Stimulated activated naive B cell treated with anti-CD40 and anti-IgM and Interleukin-4, amounts not matched to agents 10 μg/mL and 1 μg/mL and 100 μg/mL, for 72 hours (primary cell): ENCODE results near the gene FSTL3.
A peak's percentile ranks its signal among the peaks of the same experiment; 100 is the strongest.
"Not testable (repeated sequence)": the region's sequence is repeated elsewhere in the genome, so short reads cannot be mapped to it uniquely, and the experiment has no call there.

Experiments
- ATAC-seq, 2 donors: fragments of 150-1000 bp; cut with Tn5 transposase; replicated peaks; 2 replicates each; pipeline ENCODE4 v1.10.0; 2021; ENCODE audit warnings: moderate library complexity in 1 of 2
- DNase-seq: peaks from one replicate; pipeline ENCODE4 v3.0.0; 2021
- H3K27ac Mint-ChIP-seq: one replicate; pipeline ENCODE4 v1.8.0; 2022; ENCODE audit warnings: mild to moderate bottlenecking, mixed read lengths
- H3K27me3 Mint-ChIP-seq, 2 donors: one replicate each; pipeline ENCODE4 v1.8.0; 2022; ENCODE audit warnings: mixed read lengths in 2 of 2
- H3K36me3 Mint-ChIP-seq, 2 donors: one replicate each; pipeline ENCODE4 v1.8.0; 2022; ENCODE audit warnings: mixed read lengths in 2 of 2, mild to moderate bottlenecking in 1 of 2
- H3K4me1 Mint-ChIP-seq, 2 donors: one replicate each; pipeline ENCODE4 v1.8.0; 2022; ENCODE audit warnings: mixed read lengths in 2 of 2, mild to moderate bottlenecking in 1 of 2
- H3K4me3 Mint-ChIP-seq, 2 donors: one replicate each; pipeline ENCODE4 v1.8.0; 2022; ENCODE audit warnings: mild to moderate bottlenecking in 2 of 2, mixed read lengths in 2 of 2, moderate library complexity in 1 of 2
- H3K9me3 Mint-ChIP-seq, 2 donors: one replicate each; pipeline ENCODE4 v1.8.0; 2022; ENCODE audit warnings: mixed read lengths in 2 of 2, mild to moderate bottlenecking in 1 of 2

Gene FSTL3

DNA sequence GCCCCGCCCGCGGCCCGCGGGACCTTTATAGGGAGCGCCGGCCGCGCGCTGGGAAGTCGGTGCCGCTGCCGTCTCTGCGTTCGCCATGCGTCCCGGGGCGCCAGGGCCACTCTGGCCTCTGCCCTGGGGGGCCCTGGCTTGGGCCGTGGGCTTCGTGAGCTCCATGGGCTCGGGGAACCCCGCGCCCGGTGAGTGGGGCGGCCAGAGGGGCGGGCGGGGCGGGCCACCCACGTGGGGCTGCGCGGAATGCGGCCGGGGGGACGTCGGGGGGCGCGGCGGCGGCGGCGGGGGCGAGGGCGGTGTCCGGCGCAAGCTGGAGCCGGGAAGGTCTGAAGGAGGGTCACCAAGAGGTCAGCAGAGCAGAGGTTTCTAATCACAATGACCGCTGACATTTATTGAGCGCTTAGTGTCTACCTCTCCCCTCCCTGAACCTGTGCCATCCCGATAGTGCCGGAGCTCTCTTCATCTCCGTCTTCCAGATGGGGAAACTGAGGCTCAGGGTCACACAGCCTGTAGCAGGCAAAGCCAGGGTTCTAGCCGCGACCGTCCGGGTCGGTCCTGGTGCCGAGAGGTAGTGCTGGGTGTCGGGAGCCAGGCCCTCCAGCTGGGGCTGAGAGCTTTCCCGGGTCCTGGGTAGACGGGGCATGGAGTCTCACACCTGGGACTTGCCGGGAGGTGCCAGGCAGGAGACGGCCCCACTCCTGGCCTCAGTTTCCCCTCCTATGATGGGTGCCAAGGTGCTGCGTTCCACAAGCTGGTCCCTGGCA lies at the start of gene FSTL3:
Gene FSTL3 (plus strand): TSS at position 54 of the 767 bp plus-strand sequence. CDS start 32 bp downstream, at position 86.
- peaks cover 1 to 3% of the 10 kb centered on the region in 2 donors for H3K36me3 Mint-ChIP-seq
- no peaks in the 10 kb centered on the region for H3K9me3 Mint-ChIP-seq
- H3K27ac Mint-ChIP-seq: peak within 1 kb of the TSS; percentile 21
- DNase-seq: no peak
- ATAC-seq: no peak
- peak within 1 kb of the TSS in 1 of 2 donors; percentile 30 for H3K4me3 Mint-ChIP-seq
- H3K4me1 Mint-ChIP-seq: peaks cover 15 to 18% of the 10 kb centered on the region in 2 donors
- peaks cover 13 to 22% of the 10 kb centered on the region in 2 donors for H3K27me3 Mint-ChIP-seq

DNA sequence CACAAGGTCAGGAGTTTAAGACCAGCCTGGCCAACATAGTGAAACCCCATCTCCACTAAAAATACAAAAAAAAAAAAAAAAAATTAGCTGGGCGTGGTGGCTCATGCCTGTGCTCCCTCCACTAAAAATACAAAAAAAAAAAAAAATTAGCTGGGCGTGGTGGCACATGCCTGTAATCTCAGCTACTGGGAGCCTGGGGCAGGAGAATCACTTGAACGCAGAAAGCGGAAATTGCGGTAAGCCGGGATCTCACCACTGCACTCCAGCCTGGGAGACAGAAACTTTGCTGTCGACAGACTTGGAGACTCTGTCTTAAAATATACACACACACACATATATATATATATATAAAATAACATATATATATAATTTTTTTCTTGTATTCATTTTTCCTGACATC lies 49.6 kb upstream of the FSTL3 start:
- ATAC-seq, H3K4me3 Mint-ChIP-seq, H3K27ac Mint-ChIP-seq, H3K27me3 Mint-ChIP-seq, H3K9me3 Mint-ChIP-seq, DNase-seq: not testable (repeated sequence)
- H3K36me3 Mint-ChIP-seq: peaks cover 32 to 47% of the 10 kb centered on the region in 2 donors
- peaks cover 14 to 22% of the 10 kb centered on the region in 2 donors for H3K4me1 Mint-ChIP-seq

DNA sequence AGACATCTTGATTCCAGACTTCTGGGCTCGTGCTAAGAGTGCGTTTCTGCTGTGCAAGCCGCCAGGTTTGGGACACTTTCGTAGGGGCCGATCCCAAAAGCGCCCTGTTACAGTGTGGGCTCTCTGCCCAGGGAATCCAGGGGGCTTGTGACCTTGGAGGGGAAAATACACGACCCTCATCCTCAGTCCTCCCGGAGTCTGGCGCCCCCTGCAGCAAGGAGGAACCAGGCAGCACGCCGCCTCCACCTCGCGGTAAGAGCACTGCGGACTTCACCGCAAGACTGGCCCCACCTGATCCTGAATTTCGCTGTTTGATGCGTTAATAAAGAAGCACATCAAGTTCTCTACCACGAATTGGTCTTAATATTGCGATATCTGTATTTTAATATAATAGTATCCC lies 48.0 kb upstream of the FSTL3 start:
- Mint-ChIP-seq H3K36me3 (peaks cover 32 to 49% of the 10 kb centered on the region in 2 donors), H3K4me3 (no peak overlapping the region)

DNA sequence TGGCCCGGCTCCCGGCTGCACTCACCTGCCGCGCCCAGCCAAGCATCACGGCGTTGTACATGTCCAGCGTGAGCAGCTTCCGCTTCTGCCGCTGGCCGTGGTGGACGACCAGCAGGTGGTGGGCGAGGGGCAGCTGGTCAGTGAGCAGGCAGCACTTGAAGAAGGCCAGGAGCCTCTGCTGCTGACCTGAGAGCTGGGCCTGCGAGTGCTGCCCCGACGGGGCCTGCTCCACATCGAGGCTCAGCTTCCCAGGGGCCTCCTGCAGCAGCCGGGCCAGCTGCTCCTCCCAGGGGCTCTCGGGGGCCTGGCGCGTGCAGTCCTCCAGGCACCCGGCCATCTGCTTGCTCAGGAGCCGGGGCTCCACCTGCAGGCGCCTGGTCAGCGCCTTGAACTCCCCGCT lies 46.7 kb upstream of the FSTL3 start:
- Mint-ChIP-seq H3K36me3 (peaks cover 32 to 40% of the 10 kb centered on the region in 2 donors), H3K4me1 (peaks cover 28 to 43% of the 10 kb centered on the region in 2 donors)
- not testable (repeated sequence) for H3K4me3 Mint-ChIP-seq, H3K27me3 Mint-ChIP-seq, H3K9me3 Mint-ChIP-seq, H3K27ac Mint-ChIP-seq, ATAC-seq, DNase-seq

More for the DNA sequence above, 48.0 kb upstream of the FSTL3 start:
- peaks cover 21 to 31% of the 10 kb centered on the region in 2 donors for H3K4me1 Mint-ChIP-seq
- DNase-seq (no peak), ATAC-seq (no peak)
- no peaks in the 10 kb centered on the region for H3K9me3 Mint-ChIP-seq
- no peak overlapping the region for H3K27ac Mint-ChIP-seq
- no peaks in the 10 kb centered on the region for H3K27me3 Mint-ChIP-seq

DNA sequence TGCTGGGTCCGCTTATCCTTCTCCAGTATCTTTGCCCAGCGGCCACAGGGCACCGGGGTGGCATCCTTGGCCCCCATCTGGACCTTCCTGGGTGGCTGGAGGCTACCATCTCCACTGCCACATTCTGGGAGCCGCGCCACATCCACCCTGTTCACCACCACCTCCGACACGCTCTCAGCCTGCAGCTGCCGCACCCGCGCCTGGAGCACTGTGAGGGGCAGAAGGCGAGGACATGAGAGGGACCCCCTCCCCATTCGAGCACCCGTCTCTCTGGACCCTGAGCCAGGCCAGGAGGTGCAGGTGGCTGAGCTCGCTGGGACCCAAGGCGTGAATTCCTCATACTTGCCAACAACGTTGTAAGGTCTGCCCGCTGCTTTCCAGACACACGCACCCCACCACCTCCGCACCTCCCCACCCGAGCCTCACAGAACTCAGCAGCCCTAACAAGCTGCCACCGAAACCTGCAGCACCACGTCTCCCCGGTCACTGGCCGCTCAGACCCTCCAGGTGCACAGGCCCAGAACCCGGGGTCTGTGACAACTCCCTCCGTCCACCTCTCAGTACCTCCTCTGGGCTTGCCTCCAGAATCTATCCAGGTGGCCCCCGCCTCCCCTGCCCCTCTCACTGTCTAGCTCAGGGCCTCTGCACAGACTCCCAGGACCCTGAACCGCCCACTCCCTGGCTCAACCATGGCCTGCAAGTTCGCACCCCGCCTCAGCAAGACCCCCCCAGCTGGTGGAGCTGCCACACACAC lies 46.1 kb upstream of the FSTL3 start:
- Mint-ChIP-seq H3K4me1 (peaks cover 28 to 43% of the 10 kb centered on the region in 2 donors), H3K27ac (no peak overlapping the region), H3K4me3 (no peak overlapping the region), H3K36me3 (peaks cover 32 to 39% of the 10 kb centered on the region in 2 donors), H3K27me3 (no peaks in the 10 kb centered on the region), H3K9me3 (no peaks in the 10 kb centered on the region)
- ATAC-seq: no peak
- DNase-seq: no peak

DNA sequence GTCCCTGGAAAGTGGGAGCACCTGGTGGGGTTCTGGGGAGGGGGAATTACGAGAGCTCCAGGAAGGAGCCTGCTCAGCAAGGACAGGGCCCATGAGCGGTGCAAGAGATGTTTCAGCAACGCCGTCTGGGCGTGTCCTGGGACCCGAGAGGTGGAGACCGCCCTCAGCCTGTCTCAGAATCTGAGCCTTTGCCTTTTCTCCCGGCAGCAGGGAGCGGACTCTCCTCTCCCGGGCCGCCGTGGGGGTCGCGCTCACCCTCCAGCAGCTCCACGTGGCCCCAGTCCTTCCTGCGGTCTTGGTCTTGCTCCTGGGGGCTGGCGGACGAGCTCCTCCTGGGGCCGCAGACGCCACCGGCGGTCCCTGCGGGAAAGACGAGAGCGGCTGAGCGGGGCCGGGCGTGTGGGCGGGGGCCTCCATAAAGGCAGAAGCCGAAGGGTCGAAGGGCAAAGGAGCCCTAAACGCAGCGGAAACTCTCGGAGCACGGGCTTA lies 43.6 kb upstream of the FSTL3 start:
- Mint-ChIP-seq H3K27me3 (no peaks in the 10 kb centered on the region), H3K4me1 (peaks cover 35 to 43% of the 10 kb centered on the region in 2 donors)
- peak; percentile 33 to 44 for ATAC-seq

DNA sequence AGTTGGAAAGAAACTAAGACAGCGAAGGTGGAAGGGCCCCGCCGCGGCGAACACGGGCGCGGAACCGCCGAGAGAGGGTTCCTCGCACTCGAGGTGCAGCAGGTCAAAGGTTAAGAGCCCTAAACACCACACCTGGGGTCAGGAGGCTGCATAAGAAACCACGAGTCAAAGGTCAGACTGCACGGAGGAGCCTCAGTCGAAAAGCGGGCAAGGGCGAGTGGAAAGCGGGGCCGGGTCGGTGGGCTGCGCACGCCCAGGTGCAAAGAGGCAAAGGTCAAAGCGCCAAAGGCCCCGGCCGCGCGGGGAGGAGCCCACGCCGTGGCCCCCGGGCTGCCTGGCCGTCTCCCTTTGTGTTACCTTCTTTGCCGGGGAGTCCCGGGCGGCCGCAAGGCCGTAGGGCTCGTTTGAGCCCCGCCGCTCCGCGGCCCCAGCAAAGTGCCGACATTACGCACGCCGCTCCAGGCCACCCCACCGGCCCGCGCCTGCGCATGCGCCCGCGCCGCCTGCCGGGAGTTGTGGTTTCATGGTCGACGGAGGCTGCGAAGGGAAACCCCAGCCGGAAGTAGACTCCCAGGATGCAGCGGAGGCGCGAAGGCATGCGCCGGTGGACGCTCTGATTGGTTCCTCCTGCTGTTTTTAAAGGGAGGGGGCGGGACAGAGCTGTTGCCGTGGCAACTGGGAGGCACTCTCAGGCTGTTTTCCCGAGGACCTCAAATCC lies 43.0 kb upstream of the FSTL3 start, which contains the start of gene POLRMT:
Gene POLRMT (minus strand): TSS at position 470 of the 718 bp plus-strand sequence. CDS start 25 bp downstream, at position 445.
- H3K9me3 Mint-ChIP-seq: no peaks in the 10 kb centered on the region
- H3K4me1 Mint-ChIP-seq: peaks cover 36 to 43% of the 10 kb centered on the region in 2 donors

More for the DNA sequence above, 43.6 kb upstream of the FSTL3 start:
- H3K4me3 Mint-ChIP-seq: peak overlapping the region; percentile 95 to 99
- H3K36me3 Mint-ChIP-seq: peaks cover 23 to 29% of the 10 kb centered on the region in 2 donors
- no peaks in the 10 kb centered on the region for H3K9me3 Mint-ChIP-seq
- DNase-seq: peak; percentile 37
- H3K27ac Mint-ChIP-seq: peak overlapping the region; percentile 98

DNA sequence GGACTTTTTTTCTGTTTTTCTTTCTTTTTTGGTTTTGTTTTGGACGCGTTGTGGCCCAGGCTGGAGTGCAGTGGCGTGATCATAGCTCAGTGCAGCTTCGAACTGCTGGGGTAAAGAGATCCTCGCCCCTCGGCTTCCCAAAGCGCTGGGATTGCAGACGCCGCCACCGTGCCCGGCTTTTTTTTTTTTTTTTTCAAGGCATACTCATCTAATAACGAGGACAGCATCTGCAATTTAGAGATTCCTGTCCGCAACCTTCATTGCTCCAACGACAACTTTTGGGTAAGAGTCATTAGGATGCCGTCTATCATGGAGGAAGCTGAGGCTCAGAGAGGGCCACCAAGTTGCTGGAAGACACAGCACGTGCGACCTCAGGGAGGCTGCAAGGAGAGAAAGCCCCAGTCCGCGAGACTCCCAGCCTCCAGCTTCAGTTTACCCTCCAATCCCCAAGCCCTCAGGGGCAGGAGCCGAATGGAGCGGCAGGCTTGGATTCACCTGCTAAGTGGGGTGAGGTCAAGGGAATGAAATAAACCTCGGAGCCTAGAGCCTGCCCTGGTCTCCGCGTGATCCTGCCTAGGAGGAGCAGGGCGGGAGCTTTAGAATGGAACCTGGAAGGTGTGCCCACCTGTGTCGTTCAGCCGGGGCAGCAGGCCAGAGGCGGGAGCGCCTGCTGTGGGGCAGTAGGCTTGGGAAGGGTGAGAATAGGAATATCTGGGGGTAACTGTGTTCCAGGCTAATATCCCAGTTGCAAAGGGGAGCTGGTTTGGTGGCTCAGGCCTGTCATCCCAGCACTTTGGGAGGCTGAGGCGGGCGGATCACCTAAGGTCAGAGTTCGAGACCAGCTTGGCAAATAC lies 42.2 kb upstream of the FSTL3 start:
- no peak for DNase-seq
- Mint-ChIP-seq H3K27ac (peak overlapping the region; percentile 98), H3K27me3 (no peaks in the 10 kb centered on the region), H3K4me3 (peak overlapping the region; percentile 95 to 99), H3K36me3 (peaks cover 15 to 18% of the 10 kb centered on the region in 2 donors), H3K4me1 (peaks cover 33 to 43% of the 10 kb centered on the region in 2 donors), H3K9me3 (no peaks in the 10 kb centered on the region)
- ATAC-seq: peak in 1 of 2 donors; percentile 3

More for the DNA sequence above, 43.0 kb upstream of the FSTL3 start, which contains the start of gene POLRMT:
- Mint-ChIP-seq H3K36me3 (peaks cover 22 to 26% of the 10 kb centered on the region in 2 donors), H3K4me3 (peak within 1 kb of the TSS; percentile 95 to 99), H3K27me3 (no peaks in the 10 kb centered on the region), H3K27ac (peak within 1 kb of the TSS; percentile 98)
- DNase-seq: peak; percentile 94
- peak; percentile 92 to 96 for ATAC-seq

DNA sequence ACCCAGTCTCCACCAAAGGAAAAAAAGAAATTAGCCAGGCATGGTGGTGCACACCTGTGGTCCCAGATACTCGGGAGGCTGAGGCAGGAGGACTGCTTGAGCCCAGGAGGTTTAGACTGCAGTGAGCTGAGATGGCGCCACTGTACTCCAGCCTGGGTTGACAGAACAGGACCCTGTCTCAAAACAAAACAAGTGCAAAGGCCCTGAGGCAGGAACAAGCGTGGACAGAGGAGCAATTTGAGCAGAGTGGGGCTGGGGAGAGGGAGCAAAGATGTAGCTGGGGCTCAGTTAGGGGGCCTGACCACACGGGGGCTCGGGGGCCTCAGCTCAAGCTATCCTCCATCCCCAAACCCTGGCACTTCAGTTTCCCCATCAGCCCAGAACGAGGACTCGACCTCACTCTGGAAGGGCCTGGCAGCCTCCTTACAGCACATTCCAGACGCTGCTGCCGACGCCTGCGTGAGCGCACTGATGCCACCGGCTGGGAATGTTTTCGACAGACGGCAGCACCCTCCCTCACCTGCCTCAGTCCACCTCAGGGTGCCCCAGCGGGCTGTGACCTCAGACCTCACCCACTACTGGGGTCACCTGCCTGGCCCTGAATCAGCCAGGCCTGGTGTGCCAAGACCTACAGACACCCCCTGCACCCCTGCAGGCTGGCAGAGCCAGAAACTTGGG lies 41.1 kb upstream of the FSTL3 start:
- H3K4me1 Mint-ChIP-seq: peaks cover 34 to 48% of the 10 kb centered on the region in 2 donors

DNA sequence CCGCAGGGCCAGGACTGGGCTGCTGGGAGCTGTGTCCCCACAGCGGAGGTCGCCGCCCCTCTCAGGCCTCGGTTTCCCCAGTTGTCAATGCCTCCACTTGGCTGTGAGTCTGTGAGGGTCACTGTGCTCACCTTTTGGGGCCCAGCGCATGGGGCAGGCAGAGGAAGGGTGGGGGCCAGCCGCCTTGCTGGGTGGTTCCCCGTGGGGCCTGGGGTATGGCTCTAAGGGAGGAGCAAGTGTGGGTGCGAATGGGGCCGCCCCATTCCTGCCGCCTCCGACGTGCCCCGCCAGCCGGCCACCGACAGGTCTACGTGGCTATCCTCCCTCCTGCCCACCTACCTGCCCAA lies 37.3 kb upstream of the FSTL3 start:
- H3K4me1 Mint-ChIP-seq: peaks cover 19 to 25% of the 10 kb centered on the region in 2 donors
- DNase-seq (no peak), ATAC-seq (no peak)
- peaks cover 7 to 14% of the 10 kb centered on the region in 2 donors for H3K36me3 Mint-ChIP-seq
- peak overlapping the region; percentile 6 to 91 for H3K4me3 Mint-ChIP-seq
- no peaks in the 10 kb centered on the region for H3K27me3 Mint-ChIP-seq
- H3K9me3 Mint-ChIP-seq: no peaks in the 10 kb centered on the region
- no peak overlapping the region for H3K27ac Mint-ChIP-seq

More for the DNA sequence above, 41.1 kb upstream of the FSTL3 start:
- ATAC-seq: no peak
- H3K27ac Mint-ChIP-seq: peak overlapping the region; percentile 56
- no peaks in the 10 kb centered on the region for H3K27me3 Mint-ChIP-seq
- H3K36me3 Mint-ChIP-seq: peaks cover 12 to 13% of the 10 kb centered on the region in 2 donors
- no peak overlapping the region for H3K4me3 Mint-ChIP-seq
- H3K9me3 Mint-ChIP-seq: no peaks in the 10 kb centered on the region
- DNase-seq: no peak

DNA sequence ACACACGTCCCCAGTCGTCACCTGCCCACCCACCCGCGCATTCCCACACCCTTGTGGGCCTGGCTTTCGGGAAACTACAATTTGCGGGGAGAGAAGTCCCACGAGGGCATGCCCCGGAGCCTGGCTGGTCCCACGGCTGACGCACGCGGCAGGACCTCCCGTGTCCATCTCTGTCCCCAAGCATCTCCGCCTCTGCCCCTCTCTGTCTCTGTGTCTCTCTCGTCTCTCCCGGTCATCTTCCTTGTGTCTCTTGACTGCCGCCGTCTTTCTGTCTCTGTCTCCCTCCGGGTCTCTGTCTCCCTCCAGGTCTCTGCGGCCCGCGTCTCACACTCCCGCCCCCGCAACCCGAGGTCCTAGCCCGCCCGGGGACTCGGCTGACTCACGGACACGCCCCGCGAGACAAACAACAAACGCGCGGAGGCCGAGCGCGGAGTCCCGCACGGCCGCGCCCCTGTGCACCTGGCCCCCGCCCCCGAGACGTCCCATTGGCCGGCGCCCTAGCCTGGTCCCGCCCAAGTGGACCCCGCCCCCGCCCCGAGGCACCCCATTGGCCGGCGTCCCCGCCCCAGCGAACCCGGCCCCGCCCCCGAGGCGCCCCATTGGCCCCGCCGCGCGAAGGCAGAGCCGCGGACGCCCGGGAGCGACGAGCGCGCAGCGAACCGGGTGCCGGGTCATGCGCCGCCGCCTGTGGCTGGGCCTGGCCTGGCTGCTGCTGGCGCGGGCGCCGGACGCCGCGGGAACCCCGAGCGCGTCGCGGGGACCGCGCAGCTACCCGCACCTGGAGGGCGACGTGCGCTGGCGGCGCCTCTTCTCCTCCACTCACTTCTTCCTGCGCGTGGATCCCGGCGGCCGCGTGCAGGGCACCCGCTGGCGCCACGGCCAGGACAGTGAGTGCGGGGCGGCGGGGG lies 36.7 kb upstream of the FSTL3 start, which contains the start of gene FGF22:
Gene FGF22 (plus strand): TSS at position 627 of the 908 bp plus-strand sequence. CDS start 47 bp downstream, at position 674.
- Mint-ChIP-seq H3K4me3 (peak within 1 kb of the TSS; percentile 80 to 91), H3K36me3 (peaks cover 8 to 17% of the 10 kb centered on the region in 2 donors), H3K4me1 (peaks cover 13 to 22% of the 10 kb centered on the region in 2 donors), H3K9me3 (no peaks in the 10 kb centered on the region), H3K27ac (peak within 1 kb of the TSS; percentile 84), H3K27me3 (no peaks in the 10 kb centered on the region)
- ATAC-seq (peak; percentile 91 to 93), DNase-seq (peak; percentile 79)

DNA sequence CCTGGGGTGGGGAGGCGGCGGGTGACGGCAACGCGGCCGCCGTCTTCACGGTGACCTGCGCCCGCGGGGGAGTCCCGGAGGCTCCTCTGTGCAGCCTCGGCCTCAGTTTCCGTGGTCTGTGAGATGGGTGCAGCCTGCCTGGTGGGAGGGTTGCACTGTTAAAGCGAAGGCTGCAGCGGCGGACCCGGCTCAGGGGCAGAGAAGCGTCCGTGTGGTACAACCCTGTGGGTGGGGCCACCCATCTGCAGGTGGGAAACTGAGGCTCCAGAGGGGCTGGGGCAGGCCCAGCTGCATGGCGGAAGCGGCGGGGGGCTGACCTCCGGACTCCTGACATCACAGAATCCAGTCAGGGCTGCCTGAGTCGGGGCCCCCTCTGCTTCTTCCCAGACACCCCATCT lies 36.0 kb upstream of the FSTL3 start:
- Mint-ChIP-seq H3K9me3 (no peaks in the 10 kb centered on the region), H3K36me3 (peaks cover 12 to 21% of the 10 kb centered on the region in 2 donors), H3K4me1 (peaks cover 13 to 24% of the 10 kb centered on the region in 2 donors), H3K27ac (peak overlapping the region; percentile 10), H3K27me3 (no peaks in the 10 kb centered on the region), H3K4me3 (peak overlapping the region in 1 of 2 donors; percentile 61)
- ATAC-seq: peak in 1 of 2 donors; percentile 0
- DNase-seq: no peak
